Measurements from ENCODE around the gene MLPH. TPM values are rescaled to one million over a fixed set of nuclear protein-coding genes. Genes with fewer than 3 reads are reported as not detected.

Gene MLPH
- total RNA-seq, 1 donor from 2014 or later: not detected

- peaks cover under 1% of the 10 kb centered on the region for H3K4me1 Mint-ChIP-seq
- H3K36me3 Mint-ChIP-seq (ENCODE audit: low read depth): no peaks in the 10 kb centered on the region
- no peak within 1 kb of the TSS for H3K4me3 Mint-ChIP-seq
- H3K9me3 Mint-ChIP-seq: no peaks in the 10 kb centered on the region
- H3K27me3 Mint-ChIP-seq: peaks cover 8% of the 10 kb centered on the region
- no peak for DNase-seq
- H3K27ac Mint-ChIP-seq: no peak within 1 kb of the TSS
- intact Hi-C loops (cut with micrococcal nuclease): no loop called here
These were observed 79.6 kb downstream of the MLPH start, which contains the start of gene PRLH for GRCh38 chr2:237566401-237567235. PRLH (plus strand) TSS chr2:237566574; CDS start chr2:237566574, 0 bp downstream.

DNA sequence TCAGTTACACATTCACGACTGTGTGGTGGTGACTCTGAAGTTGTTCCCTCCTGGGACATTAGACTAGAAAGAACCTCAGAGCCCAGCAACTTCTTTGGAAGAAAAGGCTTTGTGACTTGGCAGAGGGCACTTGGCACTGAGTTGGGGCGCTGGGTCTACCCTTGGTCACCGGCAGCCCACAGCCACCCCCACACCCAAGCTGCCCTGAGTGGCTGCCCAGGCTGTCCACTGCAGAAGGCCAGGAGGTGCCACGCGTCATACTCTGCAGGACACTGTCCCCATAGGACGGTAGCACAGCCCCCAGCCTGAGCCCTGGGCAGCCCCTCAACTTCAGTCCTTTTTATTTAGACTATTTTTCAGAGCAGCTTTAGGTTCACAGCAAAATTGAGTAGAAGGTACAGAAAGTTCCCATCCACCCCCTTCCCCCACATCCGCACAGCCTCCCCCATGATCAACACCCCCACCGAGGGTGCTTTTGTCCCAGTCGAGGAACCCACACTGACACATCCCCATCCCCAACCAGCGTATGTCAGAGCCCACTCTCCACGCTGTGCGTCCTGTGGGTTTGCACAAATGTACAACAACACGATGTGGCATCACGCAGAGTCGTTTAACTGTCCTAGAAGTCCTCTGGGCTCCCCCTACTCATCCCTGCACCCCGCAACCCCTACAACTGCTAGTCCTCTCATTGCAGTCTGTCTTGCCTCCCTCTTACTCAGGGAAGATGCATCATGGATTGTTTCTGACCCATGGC is 80.4 kb downstream of the MLPH start:
- no peak for DNase-seq
- H3K27me3 Mint-ChIP-seq: peaks cover 3% of the 10 kb centered on the region
- H3K36me3 Mint-ChIP-seq (ENCODE audit: low read depth): no peaks in the 10 kb centered on the region
- H3K9me3 Mint-ChIP-seq: no peaks in the 10 kb centered on the region
- H3K27ac Mint-ChIP-seq: no peak overlapping the region
- intact Hi-C loops (cut with micrococcal nuclease): no loop called here
- H3K4me3 Mint-ChIP-seq: no peak overlapping the region
- H3K4me1 Mint-ChIP-seq: peaks cover 5% of the 10 kb centered on the region

GRCh38 chr2:237568121-237568660 is 81.1 kb downstream of the MLPH start:
- DNase-seq: no peak
- Mint-ChIP-seq H3K4me3 (no peak overlapping the region), H3K27ac (no peak overlapping the region), H3K27me3 (peaks cover under 1% of the 10 kb centered on the region), H3K36me3 (ENCODE audit: low read depth) (no peaks in the 10 kb centered on the region), H3K9me3 (no peaks in the 10 kb centered on the region), H3K4me1 (peaks cover 5% of the 10 kb centered on the region)
- intact Hi-C loops (cut with micrococcal nuclease): no loop called here

DNA sequence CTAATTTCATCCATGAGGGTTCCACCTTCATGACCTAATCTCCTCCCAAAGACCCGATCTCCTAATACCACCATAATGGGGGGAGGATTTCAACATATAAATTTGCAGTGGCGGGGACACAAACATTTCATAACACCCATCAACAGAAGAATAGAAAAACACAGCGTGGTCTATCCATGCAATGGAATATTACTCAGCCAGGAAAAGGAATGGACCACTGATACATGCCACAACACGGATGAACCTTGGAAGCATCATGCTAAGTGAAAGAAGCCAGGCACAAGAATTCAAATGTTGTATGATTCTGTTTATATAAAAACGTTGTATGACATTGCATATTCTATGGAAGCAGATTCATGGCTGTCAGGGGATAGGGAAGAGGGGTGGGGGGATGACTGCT is 82.0 kb downstream of the MLPH start:
- H3K36me3 Mint-ChIP-seq (ENCODE audit: low read depth): no peaks in the 10 kb centered on the region
- H3K4me1 Mint-ChIP-seq: peaks cover 5% of the 10 kb centered on the region
- no peaks in the 10 kb centered on the region for H3K9me3 Mint-ChIP-seq
- intact Hi-C loops (cut with micrococcal nuclease): no loop called here
- no peaks in the 10 kb centered on the region for H3K27me3 Mint-ChIP-seq
- no peak overlapping the region for H3K27ac Mint-ChIP-seq
- H3K4me3 Mint-ChIP-seq: no peak overlapping the region
- no peak for DNase-seq

DNA sequence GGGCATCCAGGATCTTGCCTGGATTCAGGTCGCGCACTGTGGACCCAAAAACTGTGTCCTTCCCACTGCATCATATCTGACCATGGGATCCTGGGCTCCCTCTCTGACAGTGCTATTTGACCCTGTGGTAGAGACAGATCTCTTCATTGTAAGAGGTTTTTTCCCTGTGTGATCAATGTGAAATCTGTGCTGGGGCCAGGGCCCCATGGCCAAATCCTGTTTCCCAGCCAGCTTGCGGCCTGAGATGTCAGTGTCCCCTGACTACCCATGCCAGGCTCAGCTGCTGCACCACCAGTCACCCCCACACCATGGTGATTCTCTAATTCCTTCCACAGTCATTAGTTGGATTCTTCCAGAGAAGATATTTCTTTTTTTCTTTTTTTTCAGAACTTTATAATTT is 82.8 kb downstream of the MLPH start:
- Mint-ChIP-seq H3K4me1 (peaks cover 5% of the 10 kb centered on the region), H3K27ac (no peak overlapping the region), H3K9me3 (no peaks in the 10 kb centered on the region), H3K4me3 (no peak overlapping the region), H3K27me3 (no peaks in the 10 kb centered on the region), H3K36me3 (ENCODE audit: low read depth) (no peaks in the 10 kb centered on the region)
- intact Hi-C loops (cut with micrococcal nuclease): loop anchor here (5.0 kb wide), 1 partner anchor 148 kb away; no protein-coding TSS in a partner anchor
- no peak for DNase-seq

DNA sequence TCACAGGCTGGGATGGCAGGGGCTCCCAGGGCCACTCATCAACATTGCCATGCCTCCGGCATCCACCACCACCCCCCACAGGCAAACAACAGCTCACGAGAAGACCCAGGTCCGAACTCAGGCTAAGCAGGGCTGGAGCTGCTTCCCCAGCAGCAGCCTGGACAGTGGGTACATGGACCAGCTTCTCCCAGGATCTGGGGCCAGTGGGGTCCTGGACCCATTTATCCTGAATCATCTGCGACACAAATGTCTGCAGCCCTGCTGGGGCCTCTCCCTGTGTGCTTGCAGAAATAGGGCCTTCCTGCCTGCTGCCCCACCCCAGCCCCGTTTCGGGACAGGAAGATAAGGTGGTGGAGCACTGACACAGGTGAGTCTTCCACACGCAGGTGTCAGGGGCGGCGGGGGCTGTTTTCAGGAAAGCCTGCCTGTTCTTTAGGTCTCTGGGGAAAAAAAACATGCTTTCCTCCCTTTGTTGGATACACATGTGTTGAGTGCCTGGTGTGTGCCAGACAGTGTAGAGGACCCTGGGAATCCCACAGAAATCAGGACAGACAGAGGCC is 83.8 kb downstream of the MLPH start:
- Mint-ChIP-seq H3K4me3 (no peak overlapping the region), H3K4me1 (peaks cover 5% of the 10 kb centered on the region)
- intact Hi-C loops (cut with micrococcal nuclease): loop anchor here (5.0 kb wide), 1 partner anchor 149 kb away; no protein-coding TSS in a partner anchor

DNA sequence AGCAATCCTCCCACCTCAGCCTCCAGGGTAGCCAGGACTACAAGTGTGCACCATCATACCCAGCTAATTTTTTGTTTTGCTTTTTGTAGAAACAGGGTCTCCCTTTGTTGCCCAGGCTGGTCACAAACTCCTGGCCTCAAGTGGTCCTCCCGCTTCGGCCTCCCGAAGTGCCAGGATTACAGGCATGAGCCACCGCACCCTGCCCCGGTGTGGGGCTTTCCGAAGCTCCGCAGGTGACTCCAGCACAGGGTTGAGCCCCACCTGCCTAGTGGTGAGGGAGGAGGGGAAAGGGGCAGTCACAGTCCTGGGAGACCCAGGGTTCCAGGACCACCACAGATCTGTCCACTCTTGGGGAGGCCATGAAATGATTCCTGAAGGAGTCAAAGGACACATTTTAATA is 84.5 kb downstream of the MLPH start:
- Mint-ChIP-seq H3K4me1 (peaks cover 5% of the 10 kb centered on the region), H3K9me3 (no peaks in the 10 kb centered on the region), H3K36me3 (ENCODE audit: low read depth) (no peaks in the 10 kb centered on the region), H3K4me3 (no peak overlapping the region), H3K27ac (no peak overlapping the region), H3K27me3 (no peaks in the 10 kb centered on the region)
- intact Hi-C loops (cut with micrococcal nuclease): loop anchor here (5.0 kb wide), 1 partner anchor 149 kb away; no protein-coding TSS in a partner anchor
- no peak for DNase-seq

More for the DNA sequence above, 83.8 kb downstream of the MLPH start:
- Mint-ChIP-seq H3K9me3 (no peaks in the 10 kb centered on the region), H3K27me3 (no peaks in the 10 kb centered on the region), H3K27ac (no peak overlapping the region), H3K36me3 (ENCODE audit: low read depth) (no peaks in the 10 kb centered on the region)
- no peak for DNase-seq

GRCh38 chr2:237572021-237572741 is 85.1 kb downstream of the MLPH start:
- Mint-ChIP-seq H3K36me3 (ENCODE audit: low read depth) (no peaks in the 10 kb centered on the region), H3K4me3 (no peak overlapping the region), H3K4me1 (peaks cover 5% of the 10 kb centered on the region), H3K27ac (no peak overlapping the region), H3K27me3 (no peaks in the 10 kb centered on the region), H3K9me3 (no peaks in the 10 kb centered on the region)
- intact Hi-C loops (cut with micrococcal nuclease): loop anchor here (1.0 to 5.0 kb wide), 4 partner anchors 60 to 450 kb away; no protein-coding TSS in a partner anchor
- DNase-seq: peak; percentile 95

DNA sequence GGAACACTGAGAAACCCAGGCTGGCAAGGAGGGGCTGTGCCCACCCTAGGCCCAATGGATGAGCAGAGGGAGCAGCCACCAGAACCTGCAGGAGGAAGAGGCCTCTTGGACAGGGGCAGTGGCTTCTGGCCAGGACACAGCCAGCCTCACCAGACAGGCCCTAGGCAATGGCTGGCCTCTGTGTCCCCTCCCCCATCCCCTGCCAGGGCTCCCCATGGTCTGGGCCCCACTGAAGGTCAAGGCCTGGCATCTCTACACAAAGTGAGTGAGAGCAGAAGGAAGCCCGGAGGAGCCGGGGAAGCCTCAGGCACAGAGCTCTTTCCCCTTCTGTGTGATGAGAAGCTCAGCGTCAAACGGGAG is 85.7 kb downstream of the MLPH start:
- no peak overlapping the region for H3K27ac Mint-ChIP-seq
- no peak overlapping the region for H3K4me3 Mint-ChIP-seq
- DNase-seq: no peak
- H3K9me3 Mint-ChIP-seq: no peaks in the 10 kb centered on the region
- intact Hi-C loops (cut with micrococcal nuclease): loop anchor here (1.0 to 5.0 kb wide), 4 partner anchors 60 to 450 kb away; no protein-coding TSS in a partner anchor
- peaks cover 5% of the 10 kb centered on the region for H3K4me1 Mint-ChIP-seq
- H3K27me3 Mint-ChIP-seq: no peaks in the 10 kb centered on the region
- no peaks in the 10 kb centered on the region for H3K36me3 Mint-ChIP-seq (ENCODE audit: low read depth)

DNA sequence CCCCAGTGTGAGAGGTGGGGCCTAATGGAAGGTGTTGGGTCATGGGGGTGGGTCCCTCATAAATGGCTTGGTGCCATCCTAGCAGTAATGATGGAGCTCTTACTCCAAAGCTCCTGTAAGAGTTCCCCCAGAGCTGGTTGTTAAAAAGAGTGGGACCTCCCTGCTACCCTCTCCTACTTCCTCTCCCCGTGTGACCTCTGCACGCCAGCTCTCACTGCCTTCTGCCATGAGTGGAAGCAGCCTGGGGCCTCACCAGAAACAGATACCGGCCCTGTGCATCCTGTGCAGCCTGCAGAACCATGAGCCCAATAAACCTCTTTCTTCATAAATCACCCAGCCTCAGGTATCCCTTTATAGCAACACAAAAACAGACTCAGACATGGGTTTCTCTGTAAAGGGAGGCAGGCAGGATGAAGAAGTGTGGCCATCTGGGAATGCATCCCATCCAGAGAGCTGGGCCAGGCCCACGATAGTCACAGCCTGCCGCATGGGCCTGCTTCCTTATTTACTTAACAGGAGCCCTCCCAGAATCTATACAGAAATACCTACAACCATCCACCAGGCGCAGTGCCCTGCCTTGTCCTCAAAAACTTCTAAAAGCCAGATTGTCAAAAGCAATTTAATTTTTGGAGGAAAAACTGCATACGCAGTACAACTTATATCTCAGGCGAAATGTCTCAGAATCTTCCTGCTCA is 86.8 kb downstream of the MLPH start:
- no peak for DNase-seq
- no peaks in the 10 kb centered on the region for H3K9me3 Mint-ChIP-seq
- intact Hi-C loops (cut with micrococcal nuclease): loop anchor here (5.0 kb wide), 1 partner anchor 152 kb away; no protein-coding TSS in a partner anchor
- H3K4me1 Mint-ChIP-seq: peaks cover 5% of the 10 kb centered on the region
- no peak overlapping the region for H3K27ac Mint-ChIP-seq
- no peak overlapping the region for H3K4me3 Mint-ChIP-seq
- no peaks in the 10 kb centered on the region for H3K36me3 Mint-ChIP-seq (ENCODE audit: low read depth)
- H3K27me3 Mint-ChIP-seq: no peaks in the 10 kb centered on the region

- Mint-ChIP-seq H3K4me3 (no peak overlapping the region), H3K4me1 (peaks cover 5% of the 10 kb centered on the region), H3K9me3 (no peaks in the 10 kb centered on the region), H3K27ac (no peak overlapping the region), H3K27me3 (no peaks in the 10 kb centered on the region), H3K36me3 (ENCODE audit: low read depth) (no peaks in the 10 kb centered on the region)
- intact Hi-C loops (cut with micrococcal nuclease): loop anchor here (5.0 kb wide), 1 partner anchor 152 kb away; no protein-coding TSS in a partner anchor
- no peak for DNase-seq
These were observed 87.4 kb downstream of the MLPH start for GRCh38 chr2:237574467-237574866.

DNA sequence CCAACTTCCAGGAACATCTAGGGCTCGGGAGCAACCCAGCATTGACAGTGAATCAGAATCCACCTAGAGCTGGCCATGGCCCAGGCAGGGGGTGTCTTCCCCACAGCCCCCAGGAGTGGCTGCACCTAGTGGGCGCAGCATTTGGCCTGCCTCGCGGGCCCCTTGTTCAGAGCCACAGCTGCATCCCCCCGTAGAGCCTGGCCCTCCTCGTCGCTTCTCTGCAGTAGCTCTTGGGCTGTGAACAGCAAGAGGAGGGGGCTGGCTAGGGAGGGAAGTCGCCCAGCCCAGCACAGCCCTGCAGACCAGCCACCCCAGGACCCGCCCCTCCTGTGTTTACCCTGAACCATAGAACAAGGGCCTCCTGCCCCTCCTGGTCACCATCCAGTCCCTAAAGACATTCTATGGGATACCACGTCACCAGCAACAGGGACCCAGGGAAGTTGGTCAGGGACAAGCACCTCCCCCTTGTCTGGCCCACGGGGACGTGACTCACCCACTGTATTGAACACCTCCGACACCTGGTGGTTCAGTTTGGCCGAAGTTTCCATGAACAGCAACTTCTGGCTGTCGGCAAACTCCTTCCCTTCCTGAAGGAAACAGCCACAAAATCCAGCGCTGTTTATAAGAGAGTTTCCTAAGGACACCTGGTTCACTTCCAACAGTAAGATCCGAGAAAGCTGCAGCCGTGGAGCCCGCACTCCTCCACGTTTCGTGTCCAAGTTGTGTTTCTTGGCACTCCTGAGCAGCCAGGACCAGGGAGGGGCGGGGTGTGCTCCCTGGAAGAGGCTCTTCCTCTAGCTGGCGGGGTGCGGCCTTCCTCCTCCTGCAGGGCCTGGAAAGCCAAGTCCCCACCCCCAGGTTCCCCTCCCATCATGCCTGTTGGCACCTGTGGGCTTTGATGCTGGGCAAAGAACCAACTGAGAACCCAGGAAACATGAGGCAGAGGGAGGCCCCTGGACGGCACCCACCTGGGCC is 88.1 kb downstream of the MLPH start:
- intact Hi-C loops (cut with micrococcal nuclease): loop anchor here (5.0 kb wide), 1 partner anchor 153 kb away; no protein-coding TSS in a partner anchor
- H3K4me3 Mint-ChIP-seq: no peak overlapping the region
- H3K36me3 Mint-ChIP-seq (ENCODE audit: low read depth): no peaks in the 10 kb centered on the region
- peaks cover 5% of the 10 kb centered on the region for H3K4me1 Mint-ChIP-seq
- no peaks in the 10 kb centered on the region for H3K27me3 Mint-ChIP-seq
- no peaks in the 10 kb centered on the region for H3K9me3 Mint-ChIP-seq
- no peak for DNase-seq
- H3K27ac Mint-ChIP-seq: no peak overlapping the region

All from activated CD4-positive, alpha-beta T cell treated with anti-CD3 and anti-CD28 coated beads, Interleukin-2, amount 10 ng/mL, durations not matched to agents 24 days and 14 days (primary cell).